Astrocyte of the hippocampus (primary cell): ENCODE measurements around the gene SEC24B.
"Not testable (repeated sequence)": the region's sequence is repeated elsewhere in the genome, so short reads cannot be mapped to it uniquely, and the experiment has no call there.

Experiments
- DNase-seq: peaks from one replicate; pipeline ENCODE4 v3.0.0; 2011; ENCODE audit warnings: low read depth, low spot score

The SEC24B gene

GRCh38 chr4:109578846-109579245 lies 145.2 kb downstream of the SEC24B start:
- DNase-seq: no peak

- not testable (repeated sequence) for DNase-seq
These were observed 146.4 kb downstream of the SEC24B start for GRCh38 chr4:109579997-109580396.

- peak; percentile 4 for DNase-seq
These were observed 154.6 kb downstream of the SEC24B start for GRCh38 chr4:109588176-109588575.

GRCh38 chr4:109589119-109589518 lies 155.5 kb downstream of the SEC24B start:
- no peak for DNase-seq

GRCh38 chr4:109589605-109590004 lies 156.0 kb downstream of the SEC24B start:
- no peak for DNase-seq
